ENCODE results near the gene WDR36. TPM values are rescaled to one million over a fixed set of nuclear protein-coding genes. Genes with fewer than 3 reads are reported as not detected.

The WDR36 gene
- total and polyA plus RNA-seq, 9 of the 15 experiments (the other 6 are each of a cell fraction or from before 2014, with no cell fraction given): 25.7 to 68.0 (median 41.5) TPM

DNA sequence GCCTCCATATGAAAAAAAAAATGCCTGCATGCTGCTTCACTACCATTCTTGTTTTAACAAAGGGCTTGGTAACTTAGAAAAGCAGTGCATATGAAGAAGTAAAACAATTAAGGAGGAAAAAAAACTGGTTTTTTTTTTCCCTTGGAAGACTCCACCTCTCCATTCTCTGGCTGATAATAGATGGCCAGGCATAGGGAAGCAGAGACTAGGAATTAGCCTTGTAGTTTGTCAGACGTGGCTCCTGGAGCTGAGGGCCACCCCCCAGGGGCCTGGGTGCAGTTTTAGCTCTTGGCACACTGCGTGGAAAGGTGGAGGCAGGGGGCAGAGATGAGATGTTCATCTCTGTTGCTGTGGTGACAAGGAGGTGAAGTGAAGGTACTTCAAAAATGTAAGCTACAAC lies 42.7 kb downstream of the WDR36 start:
- TF ChIP-seq, protein P1, sequence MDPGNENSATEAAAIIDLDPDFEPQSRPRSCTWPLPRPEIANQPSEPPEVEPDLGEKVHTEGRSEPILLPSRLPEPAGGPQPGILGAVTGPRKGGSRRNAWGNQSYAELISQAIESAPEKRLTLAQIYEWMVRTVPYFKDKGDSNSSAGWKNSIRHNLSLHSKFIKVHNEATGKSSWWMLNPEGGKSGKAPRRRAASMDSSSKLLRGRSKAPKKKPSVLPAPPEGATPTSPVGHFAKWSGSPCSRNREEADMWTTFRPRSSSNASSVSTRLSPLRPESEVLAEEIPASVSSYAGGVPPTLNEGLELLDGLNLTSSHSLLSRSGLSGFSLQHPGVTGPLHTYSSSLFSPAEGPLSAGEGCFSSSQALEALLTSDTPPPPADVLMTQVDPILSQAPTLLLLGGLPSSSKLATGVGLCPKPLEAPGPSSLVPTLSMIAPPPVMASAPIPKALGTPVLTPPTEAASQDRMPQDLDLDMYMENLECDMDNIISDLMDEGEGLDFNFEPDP (CRISPR knock-in tag; IDR thresholded peaks at IDR 0.05): no peak
- TF ChIP-seq, protein P2, sequence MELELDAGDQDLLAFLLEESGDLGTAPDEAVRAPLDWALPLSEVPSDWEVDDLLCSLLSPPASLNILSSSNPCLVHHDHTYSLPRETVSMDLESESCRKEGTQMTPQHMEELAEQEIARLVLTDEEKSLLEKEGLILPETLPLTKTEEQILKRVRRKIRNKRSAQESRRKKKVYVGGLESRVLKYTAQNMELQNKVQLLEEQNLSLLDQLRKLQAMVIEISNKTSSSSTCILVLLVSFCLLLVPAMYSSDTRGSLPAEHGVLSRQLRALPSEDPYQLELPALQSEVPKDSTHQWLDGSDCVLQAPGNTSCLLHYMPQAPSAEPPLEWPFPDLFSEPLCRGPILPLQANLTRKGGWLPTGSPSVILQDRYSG (tag; conservative IDR thresholded peaks at IDR 0.05; ENCODE audit: low read depth): no peak
- TF ChIP-seq, protein P3, sequence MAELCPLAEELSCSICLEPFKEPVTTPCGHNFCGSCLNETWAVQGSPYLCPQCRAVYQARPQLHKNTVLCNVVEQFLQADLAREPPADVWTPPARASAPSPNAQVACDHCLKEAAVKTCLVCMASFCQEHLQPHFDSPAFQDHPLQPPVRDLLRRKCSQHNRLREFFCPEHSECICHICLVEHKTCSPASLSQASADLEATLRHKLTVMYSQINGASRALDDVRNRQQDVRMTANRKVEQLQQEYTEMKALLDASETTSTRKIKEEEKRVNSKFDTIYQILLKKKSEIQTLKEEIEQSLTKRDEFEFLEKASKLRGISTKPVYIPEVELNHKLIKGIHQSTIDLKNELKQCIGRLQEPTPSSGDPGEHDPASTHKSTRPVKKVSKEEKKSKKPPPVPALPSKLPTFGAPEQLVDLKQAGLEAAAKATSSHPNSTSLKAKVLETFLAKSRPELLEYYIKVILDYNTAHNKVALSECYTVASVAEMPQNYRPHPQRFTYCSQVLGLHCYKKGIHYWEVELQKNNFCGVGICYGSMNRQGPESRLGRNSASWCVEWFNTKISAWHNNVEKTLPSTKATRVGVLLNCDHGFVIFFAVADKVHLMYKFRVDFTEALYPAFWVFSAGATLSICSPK (IDR thresholded peaks at IDR 0.05; ENCODE audit: borderline replicate concordance): no peak
- TF ChIP-seq ZFP36 (IDR thresholded peaks at IDR 0.05; ENCODE audit: low read depth, low read length, partially characterized antibody) (no peak), RB1 (IDR thresholded peaks at IDR 0.05; ENCODE audit: low read depth) (no peak), ZNF696 (CRISPR knock-in tag; conservative IDR thresholded peaks at IDR 0.05) (no peak)
- BruUV-seq (replicated peaks): no TSS peak
- H3K4me3 ChIP-seq: no peak overlapping the region
- ATAC-seq (no peak), DNase-seq (ENCODE audit: extremely low read depth in 1 of 4, low spot score in 3 of 4) (no peak), FAIRE-seq (no peak)
- intact Hi-C loops (cut with micrococcal nuclease) (no loop called here), in situ Hi-C loops (cut with MboI) (no loop called here)
- no peak overlapping the region for H3K9ac ChIP-seq (ENCODE audit: insufficient read depth in 1 of 2, low read depth in 2 of 2, low read length in 2 of 2)
- no peaks in the 10 kb centered on the region for H3K36me3 ChIP-seq (ENCODE audit: control insufficient read depth, insufficient read depth, low read length)
- no peaks in the 10 kb centered on the region for H3K27me3 ChIP-seq (ENCODE audit: control insufficient read depth in 2 of 2, insufficient read depth in 2 of 2, low read length in 2 of 2)
- H3K4me2 ChIP-seq (ENCODE audit: insufficient read depth, low read length): no peak overlapping the region
- H3K79me2 ChIP-seq (ENCODE audit: control insufficient read depth, insufficient read depth, low read length): no peaks in the 10 kb centered on the region
- no peak overlapping the region for H3K27ac ChIP-seq (ENCODE audit: extremely low read depth, low read depth, low read length)
- no peaks in the 10 kb centered on the region for H4K20me1 ChIP-seq (replicated peaks; ENCODE audit: control insufficient read depth, insufficient read depth, low read length)
- WGBS (ENCODE audit: insufficient coverage, low coverage, missing lambda C conversion rate): 0% methylated on average over 2 of the region's 2 CpGs
- no peak overlapping the region for H2AFZ ChIP-seq (ENCODE audit: low read depth, low read length)
- H3K4me1 ChIP-seq (replicated peaks in 1 of 2; ENCODE audit: control insufficient read depth in 2 of 2, insufficient read depth in 2 of 2, low read length in 2 of 2): no peaks in the 10 kb centered on the region
- no peaks in the 10 kb centered on the region for H3K9me1 ChIP-seq (ENCODE audit: control insufficient read depth, insufficient read depth, low read length)
- ChIA-PET CTCF (ENCODE audit: low intra/inter-chr PET ratio) (no interaction called here), POLR2A (no interaction called here)
- no peaks in the 10 kb centered on the region for H3K9me3 ChIP-seq (replicated peaks; ENCODE audit: control insufficient read depth, insufficient read depth, low read depth, low read length)
